NB4 (cell line): ENCODE measurements around the gene CADM2.

Experiments
- DNase-seq: peaks from one replicate; pipeline ENCODE4 v3.0.0; 2010; ENCODE audit warnings: low read depth
- H3K4me3 ChIP-seq: one replicate; pipeline ENCODE4 v1.5.1; 2011; ENCODE audit warnings: mild to moderate bottlenecking, low read depth, low read length, moderate library complexity
- MAX ChIP-seq: IDR thresholded peaks from 2 replicates; pipeline ENCODE4 v1.6.1; 2011; ENCODE audit warnings: low read depth, low read length
- MYC ChIP-seq: IDR thresholded peaks from 2 replicates; pipeline ENCODE4 v1.6.1; 2011; ENCODE audit warnings: low read depth, low read length
- POLR2A ChIP-seq: IDR thresholded peaks from 2 replicates; pipeline ENCODE4 v1.6.1; 2011; ENCODE audit warnings: mild to moderate bottlenecking; ENCODE audit not compliant: insufficient read length; ENCODE audit errors: extremely low read depth
- TF ChIP-seq, protein P1 (sequence below): IDR thresholded peaks from one replicate; pipeline ENCODE4 v1.5.1; 2012; ENCODE audit warnings: low read depth, low read length

The CADM2 gene

GRCh38 chr3:86087160-86087871 is 1128.5 kb downstream of the CADM2 start:
- no peak for DNase-seq
- TF ChIP-seq MAX, result no peak
- TF ChIP-seq MYC, result no peak
- no peak for TF ChIP-seq POLR2A
- TF ChIP-seq, protein P1, sequence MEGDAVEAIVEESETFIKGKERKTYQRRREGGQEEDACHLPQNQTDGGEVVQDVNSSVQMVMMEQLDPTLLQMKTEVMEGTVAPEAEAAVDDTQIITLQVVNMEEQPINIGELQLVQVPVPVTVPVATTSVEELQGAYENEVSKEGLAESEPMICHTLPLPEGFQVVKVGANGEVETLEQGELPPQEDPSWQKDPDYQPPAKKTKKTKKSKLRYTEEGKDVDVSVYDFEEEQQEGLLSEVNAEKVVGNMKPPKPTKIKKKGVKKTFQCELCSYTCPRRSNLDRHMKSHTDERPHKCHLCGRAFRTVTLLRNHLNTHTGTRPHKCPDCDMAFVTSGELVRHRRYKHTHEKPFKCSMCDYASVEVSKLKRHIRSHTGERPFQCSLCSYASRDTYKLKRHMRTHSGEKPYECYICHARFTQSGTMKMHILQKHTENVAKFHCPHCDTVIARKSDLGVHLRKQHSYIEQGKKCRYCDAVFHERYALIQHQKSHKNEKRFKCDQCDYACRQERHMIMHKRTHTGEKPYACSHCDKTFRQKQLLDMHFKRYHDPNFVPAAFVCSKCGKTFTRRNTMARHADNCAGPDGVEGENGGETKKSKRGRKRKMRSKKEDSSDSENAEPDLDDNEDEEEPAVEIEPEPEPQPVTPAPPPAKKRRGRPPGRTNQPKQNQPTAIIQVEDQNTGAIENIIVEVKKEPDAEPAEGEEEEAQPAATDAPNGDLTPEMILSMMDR, result no peak
- no peak overlapping the region for H3K4me3 ChIP-seq

GRCh38 chr3:86104154-86104553 is 1145.4 kb downstream of the CADM2 start:
- TF ChIP-seq MAX (no peak), MYC (no peak), POLR2A (no peak)
- TF ChIP-seq, protein P1, result no peak
- DNase-seq, result no peak

DNA sequence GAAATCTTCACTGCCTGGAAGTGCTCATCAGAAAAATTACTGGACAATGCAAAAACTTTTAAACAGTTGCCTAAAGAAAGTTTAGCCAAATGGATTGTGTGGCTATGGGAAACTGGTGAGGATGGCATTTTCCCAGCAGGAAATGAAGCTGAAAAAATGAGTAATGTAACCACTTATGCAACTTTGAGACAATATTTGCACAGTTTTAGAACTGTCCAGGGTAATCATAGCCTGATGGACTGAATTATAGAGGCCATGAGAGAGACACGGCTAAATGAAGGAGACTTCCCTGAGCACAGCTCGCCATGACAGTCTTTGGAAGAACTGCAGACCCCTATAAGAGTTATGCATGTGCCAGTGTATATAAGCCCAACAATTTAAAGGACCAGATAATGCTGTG is 1150.6 kb downstream of the CADM2 start:
- TF ChIP-seq POLR2A (no peak), MYC (no peak), MAX (no peak)
- TF ChIP-seq, protein P1, result no peak
- DNase-seq, result no peak
- H3K4me3 ChIP-seq, result no peak overlapping the region

More at GRCh38 chr3:86104154-86104553, 1145.4 kb downstream of the CADM2 start:
- no peak overlapping the region for H3K4me3 ChIP-seq
